HCT116 (cell line): Measurements from ENCODE around the gene ATP6AP1.

Experiments
- EGR1 ChIP-seq: IDR thresholded peaks from 2 replicates; pipeline ENCODE4 v1.6.1; 2012; ENCODE audit warnings: low read depth
- EZH2 ChIP-seq: fragments of 200-600 bp; sonication (generic); IDR thresholded peaks from 2 replicates; pipeline ENCODE4 v1.6.1; 2017; ENCODE audit warnings: antibody characterized with exemption, mixed run types
- EZH2phosphoT487 ChIP-seq: fragments of 200-600 bp; IDR thresholded peaks from 2 replicates; pipeline ENCODE4 v1.6.1; 2018; ENCODE audit warnings: antibody characterized with exemption, borderline replicate concordance
- POLR2AphosphoS5 ChIP-seq: IDR thresholded peaks from 2 replicates; pipeline ENCODE4 v1.6.1; 2011; ENCODE audit warnings: mild to moderate bottlenecking, low read depth, low read length, moderate library complexity
- SP1 ChIP-seq: IDR thresholded peaks from 2 replicates; pipeline ENCODE4 v1.6.1; 2012; ENCODE audit warnings: low read depth
- TCF7L2 ChIP-seq: IDR thresholded peaks from 2 replicates; pipeline ENCODE4 v1.7.0; 2011; ENCODE audit warnings: borderline replicate concordance, inconsistent platforms; ENCODE audit not compliant: insufficient read depth, insufficient read length; ENCODE audit errors: extremely low read depth
- ZBTB33 ChIP-seq: IDR thresholded peaks from 2 replicates; pipeline ENCODE4 v1.6.1; 2011; ENCODE audit warnings: mild to moderate bottlenecking, low read length, moderate library complexity; ENCODE audit not compliant: insufficient replicate concordance; ENCODE audit errors: extremely low read depth
- TF ChIP-seq, protein P1 (sequence below), 3 experiments: fragments of 200-600 bp in 1 of 3; sonication (generic) in 1 of 3; IDR thresholded peaks in 2 of 3; conservative IDR thresholded peaks in 1 of 3; 2 replicates each; pipeline ENCODE4 v1.5.1; 2012 to 2017; ENCODE audit warnings: low read depth in 2 of 3, low read length in 2 of 3, antibody characterized with exemption in 1 of 3, borderline replicate concordance in 1 of 3, control low read depth in 1 of 3, mild to moderate bottlenecking in 1 of 3, mixed read lengths in 1 of 3, mixed run types in 1 of 3, moderate library complexity in 1 of 3; ENCODE audit not compliant: insufficient read depth in 1 of 3
- TF ChIP-seq, protein P2 (sequence below): IDR thresholded peaks from 2 replicates; pipeline ENCODE4 v1.6.1; 2012

GRCh38 chrX:154449618-154450017 is 21.1 kb downstream of the ATP6AP1 start:
- TF ChIP-seq EZH2, result no peak
- TF ChIP-seq, protein P1, sequence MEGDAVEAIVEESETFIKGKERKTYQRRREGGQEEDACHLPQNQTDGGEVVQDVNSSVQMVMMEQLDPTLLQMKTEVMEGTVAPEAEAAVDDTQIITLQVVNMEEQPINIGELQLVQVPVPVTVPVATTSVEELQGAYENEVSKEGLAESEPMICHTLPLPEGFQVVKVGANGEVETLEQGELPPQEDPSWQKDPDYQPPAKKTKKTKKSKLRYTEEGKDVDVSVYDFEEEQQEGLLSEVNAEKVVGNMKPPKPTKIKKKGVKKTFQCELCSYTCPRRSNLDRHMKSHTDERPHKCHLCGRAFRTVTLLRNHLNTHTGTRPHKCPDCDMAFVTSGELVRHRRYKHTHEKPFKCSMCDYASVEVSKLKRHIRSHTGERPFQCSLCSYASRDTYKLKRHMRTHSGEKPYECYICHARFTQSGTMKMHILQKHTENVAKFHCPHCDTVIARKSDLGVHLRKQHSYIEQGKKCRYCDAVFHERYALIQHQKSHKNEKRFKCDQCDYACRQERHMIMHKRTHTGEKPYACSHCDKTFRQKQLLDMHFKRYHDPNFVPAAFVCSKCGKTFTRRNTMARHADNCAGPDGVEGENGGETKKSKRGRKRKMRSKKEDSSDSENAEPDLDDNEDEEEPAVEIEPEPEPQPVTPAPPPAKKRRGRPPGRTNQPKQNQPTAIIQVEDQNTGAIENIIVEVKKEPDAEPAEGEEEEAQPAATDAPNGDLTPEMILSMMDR (IDR thresholded peaks at IDR 0.05 in 2 of 3, conservative IDR thresholded peaks at IDR 0.05 in 1 of 3; ENCODE audit: borderline replicate concordance in 1 of 3, insufficient read depth in 1 of 3, low read depth in 2 of 3, low read length in 2 of 3), result no peak
- no peak for TF ChIP-seq EGR1
- no peak for TF ChIP-seq EZH2phosphoT487
- TF ChIP-seq SP1, result no peak
- TF ChIP-seq ZBTB33, result no peak
- TF ChIP-seq POLR2AphosphoS5, result no peak
- TF ChIP-seq, protein P2, sequence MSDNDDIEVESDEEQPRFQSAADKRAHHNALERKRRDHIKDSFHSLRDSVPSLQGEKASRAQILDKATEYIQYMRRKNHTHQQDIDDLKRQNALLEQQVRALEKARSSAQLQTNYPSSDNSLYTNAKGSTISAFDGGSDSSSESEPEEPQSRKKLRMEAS, result no peak
- no peak for TF ChIP-seq TCF7L2
